Activated CD8-positive, alpha-beta memory T cell treated with anti-CD3 and anti-CD28 coated beads, Interleukin-2, amount 50 U/mL, for 24 hours (primary cell): ENCODE results near the gene CORO1C.

Experiments used
- DNase-seq: peaks from one replicate; pipeline ENCODE4 v3.0.0-alpha.2; 2020; ENCODE audit errors: extremely low read depth

The CORO1C gene

GRCh38 chr12:108724890-108725151 lies 6.5 kb downstream of the CORO1C start:
- DNase-seq, result no peak

- no peak for DNase-seq
Measured at GRCh38 chr12:108724054-108724889, 7.0 kb downstream of the CORO1C start.

GRCh38 chr12:108722992-108723766 lies 8.1 kb downstream of the CORO1C start:
- no peak for DNase-seq

- DNase-seq, result no peak
Measured at GRCh38 chr12:108722463-108722862, 8.9 kb downstream of the CORO1C start.

GRCh38 chr12:108721824-108722223 lies 9.5 kb downstream of the CORO1C start:
- DNase-seq, result no peak

- DNase-seq, result no peak
Measured at GRCh38 chr12:108720757-108721514, 10.4 kb downstream of the CORO1C start.

GRCh38 chr12:108717243-108717642 lies 14.1 kb downstream of the CORO1C start:
- DNase-seq, result no peak

GRCh38 chr12:108714866-108715265 lies 16.5 kb downstream of the CORO1C start:
- DNase-seq, result no peak

GRCh38 chr12:108713471-108713870 lies 17.8 kb downstream of the CORO1C start:
- DNase-seq, result no peak

GRCh38 chr12:108712925-108713203 lies 18.5 kb downstream of the CORO1C start:
- DNase-seq, result no peak

GRCh38 chr12:108712165-108712924 lies 19.0 kb downstream of the CORO1C start:
- no peak for DNase-seq

GRCh38 chr12:108711489-108712164 lies 19.7 kb downstream of the CORO1C start:
- no peak for DNase-seq

GRCh38 chr12:108709697-108710096 lies 21.6 kb downstream of the CORO1C start:
- no peak for DNase-seq

- no peak for DNase-seq
Measured at GRCh38 chr12:108704527-108704926, 26.8 kb downstream of the CORO1C start.

GRCh38 chr12:108702595-108703320 lies 28.6 kb downstream of the CORO1C start:
- no peak for DNase-seq

GRCh38 chr12:108701779-108702441 lies 29.4 kb downstream of the CORO1C start:
- no peak for DNase-seq

- no peak for DNase-seq
Measured at GRCh38 chr12:108700833-108701541, 30.3 kb downstream of the CORO1C start.

GRCh38 chr12:108699955-108700563 lies 31.3 kb downstream of the CORO1C start:
- no peak for DNase-seq

- DNase-seq, result no peak
Measured at GRCh38 chr12:108697905-108698304, 33.4 kb downstream of the CORO1C start.
